ENCODE data around the gene EIF4G2. TPM values are rescaled to one million over a fixed set of nuclear protein-coding genes. Genes with fewer than 3 reads are reported as not detected.

The EIF4G2 gene
- total RNA-seq = 898 and 1,093 TPM in 2 replicates

DNA sequence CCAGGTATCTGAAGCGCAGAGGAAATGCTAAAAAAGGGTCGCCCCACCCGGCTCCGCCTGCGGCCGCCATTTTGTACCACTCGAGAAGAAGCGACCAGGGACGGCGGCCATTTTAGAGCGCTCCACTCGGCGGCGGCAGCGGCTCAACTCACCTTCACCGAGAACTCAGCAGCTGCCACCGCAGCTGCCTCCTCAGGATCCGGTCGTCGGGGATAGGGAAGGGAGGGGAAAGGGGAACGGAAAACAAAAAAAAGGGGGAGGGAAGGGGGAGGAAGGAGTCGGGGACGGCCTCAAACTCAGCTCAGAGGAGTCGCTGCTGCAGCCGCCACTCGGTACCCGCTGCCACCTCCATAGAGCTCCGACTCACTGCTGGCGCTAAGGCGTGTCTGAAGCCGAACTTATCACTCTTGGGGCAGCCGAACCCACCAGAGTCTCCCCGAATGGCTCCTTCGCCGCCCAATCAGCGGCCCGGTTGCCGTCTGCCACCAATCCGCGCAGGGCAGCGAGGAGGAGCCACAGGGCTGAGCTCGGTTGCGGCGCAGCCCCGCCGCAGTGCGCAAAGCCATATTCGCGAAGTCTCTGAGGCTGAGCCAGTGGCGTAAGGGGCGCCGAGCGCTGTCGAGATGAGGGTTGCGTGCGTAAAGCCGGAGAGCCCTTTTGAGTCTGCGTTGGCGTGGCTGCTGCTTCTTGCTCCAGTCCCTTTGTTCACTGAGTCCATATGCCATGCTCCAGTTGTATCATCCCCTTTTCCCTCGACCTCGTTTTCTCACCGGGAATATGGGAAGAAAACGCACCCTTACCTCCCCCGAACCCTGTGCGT is at the start of gene EIF4G2:
Gene EIF4G2 (minus strand): TSS at position 374 of the 820 bp plus-strand sequence.
- TF ChIP-seq, protein P1, sequence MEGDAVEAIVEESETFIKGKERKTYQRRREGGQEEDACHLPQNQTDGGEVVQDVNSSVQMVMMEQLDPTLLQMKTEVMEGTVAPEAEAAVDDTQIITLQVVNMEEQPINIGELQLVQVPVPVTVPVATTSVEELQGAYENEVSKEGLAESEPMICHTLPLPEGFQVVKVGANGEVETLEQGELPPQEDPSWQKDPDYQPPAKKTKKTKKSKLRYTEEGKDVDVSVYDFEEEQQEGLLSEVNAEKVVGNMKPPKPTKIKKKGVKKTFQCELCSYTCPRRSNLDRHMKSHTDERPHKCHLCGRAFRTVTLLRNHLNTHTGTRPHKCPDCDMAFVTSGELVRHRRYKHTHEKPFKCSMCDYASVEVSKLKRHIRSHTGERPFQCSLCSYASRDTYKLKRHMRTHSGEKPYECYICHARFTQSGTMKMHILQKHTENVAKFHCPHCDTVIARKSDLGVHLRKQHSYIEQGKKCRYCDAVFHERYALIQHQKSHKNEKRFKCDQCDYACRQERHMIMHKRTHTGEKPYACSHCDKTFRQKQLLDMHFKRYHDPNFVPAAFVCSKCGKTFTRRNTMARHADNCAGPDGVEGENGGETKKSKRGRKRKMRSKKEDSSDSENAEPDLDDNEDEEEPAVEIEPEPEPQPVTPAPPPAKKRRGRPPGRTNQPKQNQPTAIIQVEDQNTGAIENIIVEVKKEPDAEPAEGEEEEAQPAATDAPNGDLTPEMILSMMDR (IDR thresholded peaks at IDR 0.05; ENCODE audit: insufficient read depth, low read depth, low read length) = no peak

DNA sequence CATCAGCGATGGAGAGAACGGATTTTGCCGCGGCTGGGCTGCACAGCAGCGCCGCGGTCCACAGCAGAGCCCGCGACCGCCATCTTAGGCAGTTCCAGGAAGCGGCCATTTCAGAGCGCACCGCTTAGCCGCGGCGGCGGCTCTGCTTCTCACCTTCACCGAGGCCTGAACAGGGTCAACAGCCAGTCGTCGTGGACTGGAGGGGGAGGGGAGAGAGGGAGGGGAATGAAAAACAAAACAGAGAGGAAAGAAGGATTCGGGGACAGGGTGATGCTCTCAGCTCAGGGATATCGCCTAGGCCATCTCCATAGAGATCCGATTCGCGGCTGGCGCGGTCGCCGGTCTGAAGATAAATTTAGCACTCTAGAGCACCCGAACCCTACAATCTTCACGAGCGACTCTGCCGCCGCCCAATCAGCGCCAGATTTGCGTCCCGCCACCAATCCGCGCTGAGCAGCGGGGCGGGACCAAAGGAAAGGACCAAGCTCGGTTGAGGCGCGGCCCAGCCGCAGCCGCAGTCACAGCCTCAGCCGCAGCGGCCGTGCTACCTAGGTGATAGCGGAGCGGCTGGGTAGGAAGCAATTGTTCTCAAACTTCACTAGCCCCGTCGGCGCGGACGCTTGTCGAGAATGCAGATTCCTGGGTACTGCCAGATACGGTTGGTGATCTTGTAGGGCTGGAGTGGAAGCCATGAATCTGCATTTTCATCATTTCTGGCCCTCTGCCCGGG is 49.1 kb upstream of the EIF4G2 start, which contains the start of gene ZBED5:
Gene ZBED5 (minus strand): TSS at position 345 of the 730 bp plus-strand sequence. CDS start 3,108 bp downstream, outside the sequence.
- peak within 1 kb of the TSS; percentile 80 for H3K4me3 ChIP-seq (ENCODE audit: low read depth, low read length)
- TF ChIP-seq, protein P1 (IDR thresholded peaks at IDR 0.05; ENCODE audit: insufficient read depth, low read depth, low read length) = peak; percentile 9
- DNase-seq (ENCODE audit: low read depth) = peak; percentile 98

More for the DNA sequence above, at the start of gene EIF4G2:
- peak; percentile 99 for DNase-seq (ENCODE audit: low read depth)
- peak within 1 kb of the TSS; percentile 96 for H3K4me3 ChIP-seq (ENCODE audit: low read depth, low read length)

DNA sequence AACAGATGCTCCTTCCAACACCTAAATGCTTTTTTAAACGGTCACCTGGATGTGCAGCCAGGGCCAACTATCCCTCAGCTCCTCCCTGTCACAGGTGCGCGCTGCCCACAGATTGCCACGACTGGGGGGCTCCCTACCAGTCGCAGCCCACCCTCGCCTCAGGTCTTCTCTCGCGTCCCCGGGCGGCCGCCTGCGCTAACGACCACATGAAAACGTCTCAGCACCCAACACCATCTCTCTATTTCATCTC is 48.7 kb upstream of the EIF4G2 start:
- TF ChIP-seq, protein P1 (IDR thresholded peaks at IDR 0.05; ENCODE audit: insufficient read depth, low read depth, low read length) = no peak
- peak overlapping the region; percentile 80 for H3K4me3 ChIP-seq (ENCODE audit: low read depth, low read length)
- no peak for DNase-seq (ENCODE audit: low read depth)

DNA sequence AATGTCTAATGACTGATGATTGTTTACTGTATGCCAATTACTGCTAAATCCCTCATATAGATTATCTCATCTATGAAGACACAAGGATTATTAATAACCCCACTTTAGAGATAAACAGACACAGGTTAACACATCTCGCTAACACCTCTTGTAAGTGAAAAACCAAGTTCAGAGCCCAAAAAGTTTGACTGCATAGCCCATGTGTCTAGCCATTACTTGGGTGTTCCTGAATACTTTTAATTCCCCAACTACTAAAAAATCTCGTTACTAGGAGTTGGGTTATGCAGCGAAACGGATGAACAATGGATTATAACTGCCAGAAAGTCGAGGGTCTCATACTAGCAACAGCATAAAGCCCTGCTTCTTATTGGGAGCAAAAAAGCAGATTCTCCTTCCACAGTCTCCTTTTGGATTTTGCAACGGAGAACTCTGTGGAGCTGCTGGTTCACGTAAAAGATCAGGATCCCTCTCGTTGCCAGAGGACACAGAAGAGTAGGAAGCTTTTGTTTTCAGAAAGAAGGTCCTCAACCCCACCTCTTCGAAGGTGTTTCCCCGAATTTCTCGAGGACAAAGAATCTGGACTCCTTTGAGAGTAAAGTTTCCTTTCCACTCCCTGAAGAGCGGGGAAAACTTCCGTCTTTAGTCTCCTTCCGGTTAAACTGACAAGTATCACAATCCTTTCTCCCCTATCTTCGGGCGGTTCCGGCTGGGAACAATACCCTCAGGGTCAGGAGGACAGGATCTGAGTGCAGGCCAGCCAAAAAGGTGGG is 48.1 kb upstream of the EIF4G2 start:
- DNase-seq (ENCODE audit: low read depth) = peak; percentile 47
- peak overlapping the region; percentile 80 for H3K4me3 ChIP-seq (ENCODE audit: low read depth, low read length)
- TF ChIP-seq, protein P1 (IDR thresholded peaks at IDR 0.05; ENCODE audit: insufficient read depth, low read depth, low read length) = no peak

DNA sequence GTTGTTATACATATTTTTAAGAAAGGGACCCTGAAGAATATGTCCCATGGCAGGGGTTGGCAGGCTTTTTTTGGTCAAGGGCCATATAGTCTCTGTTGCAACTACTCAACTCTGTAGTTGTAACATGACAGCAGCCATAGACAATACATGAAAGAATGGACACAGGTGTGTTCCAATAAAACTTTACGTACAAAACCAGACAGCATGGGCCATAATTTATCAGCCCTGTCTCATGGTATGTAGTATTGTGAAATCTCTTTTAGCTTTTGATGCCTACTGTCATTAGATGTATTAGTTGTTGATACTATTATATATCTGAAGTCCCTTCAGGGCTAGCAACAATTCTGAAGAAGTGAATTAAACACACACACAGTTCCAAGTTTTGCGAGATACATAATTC is 46.6 kb upstream of the EIF4G2 start:
- DNase-seq (ENCODE audit: low read depth) = no peak
- no peak overlapping the region for H3K4me3 ChIP-seq (ENCODE audit: low read depth, low read length)
- TF ChIP-seq, protein P1 (IDR thresholded peaks at IDR 0.05; ENCODE audit: insufficient read depth, low read depth, low read length) = no peak

DNA sequence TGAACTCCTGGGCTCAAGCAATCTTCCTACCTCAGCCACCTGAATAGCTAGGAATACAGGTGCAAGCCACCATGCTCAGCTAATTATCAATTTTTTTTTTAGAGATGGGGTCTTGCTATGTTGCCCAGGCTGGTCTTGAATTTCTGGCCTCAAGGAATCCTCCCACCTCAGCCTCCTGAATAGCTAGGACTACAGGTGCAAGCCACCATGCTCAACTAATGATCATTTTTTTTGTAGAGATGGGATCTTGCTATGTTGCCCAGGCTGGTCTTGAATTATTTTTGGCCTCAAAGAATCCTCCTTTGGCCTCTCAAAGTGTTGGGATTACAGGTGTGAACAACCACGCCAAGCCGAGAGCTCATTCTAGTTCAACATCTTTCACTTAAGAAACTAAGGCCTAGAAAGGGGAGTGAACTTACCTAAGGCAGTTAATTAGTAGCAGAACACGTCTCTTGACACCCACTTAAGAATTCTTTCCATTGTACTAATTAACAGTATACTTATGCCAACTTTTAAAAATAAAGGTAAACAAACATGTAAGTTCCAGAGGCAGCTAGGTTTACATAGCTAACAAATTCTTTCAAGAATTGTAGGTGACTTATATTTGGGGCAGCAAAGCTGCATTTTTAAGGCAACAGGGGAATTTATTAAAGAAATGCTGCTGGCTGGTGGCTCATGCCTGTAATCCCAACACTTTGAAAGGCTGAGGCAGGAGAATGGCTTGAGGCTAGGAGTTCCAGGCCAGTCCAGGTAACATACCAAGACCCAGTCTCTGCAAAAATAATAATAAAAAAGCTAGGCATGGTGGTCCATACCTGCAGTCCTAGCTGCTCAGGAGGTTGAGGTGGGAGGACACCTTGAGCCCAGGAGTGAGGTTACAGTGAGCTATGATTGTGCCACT is 39.5 kb upstream of the EIF4G2 start:
- DNase-seq (ENCODE audit: low read depth) = no peak
- TF ChIP-seq, protein P1 (IDR thresholded peaks at IDR 0.05; ENCODE audit: insufficient read depth, low read depth, low read length) = no peak
- no peak overlapping the region for H3K4me3 ChIP-seq (ENCODE audit: low read depth, low read length)
